Jurkat, Clone E6-1 (cell line): ENCODE results near the gene MIF4GD. TPM values are rescaled to one million over a fixed set of nuclear protein-coding genes. Genes with fewer than 3 reads are reported as not detected.
"Not testable (repeated sequence)": the region's sequence is repeated elsewhere in the genome, so short reads cannot be mapped to it uniquely, and the experiment has no call there.

Source experiments
- DNase-seq: peaks from one replicate; pipeline ENCODE4 v3.0.0-alpha.2; 2011; ENCODE audit warnings: low read depth, low spot score
- H3K4me3 ChIP-seq: 2 replicates; pipeline ENCODE4 v1.5.1; 2011; ENCODE audit warnings: mild to moderate bottlenecking, low read length, control low read depth, moderate library complexity
- polyA plus RNA-seq: library from polyadenylated mRNA; unstranded; fragments of >200 nt; gene quantifications from one replicate; pipeline ENCODE4 v1.2.1, GENCODE V29; 2012; ENCODE audit warnings: missing spikeins; ENCODE audit not compliant: insufficient read length, insufficient read depth

MIF4GD gene
- polyA plus RNA-seq, result 75.8 TPM

DNA sequence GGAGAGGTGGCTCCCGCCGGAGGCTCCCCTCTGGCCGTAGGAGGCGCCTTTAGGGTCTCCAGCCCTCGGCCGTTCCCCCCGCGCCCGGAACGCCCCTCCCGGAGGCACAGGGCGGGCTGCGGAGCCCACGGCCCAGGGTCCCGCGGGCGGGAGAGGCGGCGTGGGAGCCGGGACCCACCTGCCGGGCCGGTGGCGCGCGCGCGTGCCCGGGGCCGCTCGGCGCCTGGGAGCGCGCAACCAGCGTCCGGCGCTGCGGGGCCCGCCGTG is at the start of gene MIF4GD:
Gene MIF4GD, minus strand, starts transcription at position 266 of the 267 bp plus-strand sequence. CDS start 1,036 bp downstream, outside the sequence.
- H3K4me3 ChIP-seq, result peak within 1 kb of the TSS; percentile 87
- DNase-seq, result no peak

- DNase-seq, result no peak
These were observed 49.1 kb upstream of the MIF4GD start for GRCh38 chr17:75319904-75320691.

GRCh38 chr17:75318615-75319222 is 47.7 kb upstream of the MIF4GD start:
- no peak for DNase-seq
- no peak overlapping the region for H3K4me3 ChIP-seq

More at GRCh38 chr17:75319904-75320691, 49.1 kb upstream of the MIF4GD start:
- no peak overlapping the region for H3K4me3 ChIP-seq

DNA sequence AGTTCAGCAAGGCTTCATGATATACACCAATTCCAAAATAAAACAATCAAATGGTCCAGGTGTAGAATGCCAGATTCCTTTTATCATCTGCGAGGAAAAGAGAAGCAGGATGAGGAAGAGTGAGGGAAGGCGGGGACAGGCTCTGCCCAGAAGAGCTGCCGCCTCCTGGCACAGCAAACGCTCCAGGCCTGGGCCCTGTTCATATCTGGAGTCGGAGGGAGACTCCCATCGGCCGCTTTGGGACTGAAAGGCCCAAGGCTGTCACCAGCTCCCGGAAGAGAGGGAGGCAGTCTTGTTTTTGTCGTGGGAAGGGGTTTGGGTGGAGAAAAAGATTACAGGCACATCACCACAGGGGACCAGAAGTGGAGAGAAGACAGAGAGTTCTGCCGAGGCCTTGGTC is 47.2 kb upstream of the MIF4GD start:
- H3K4me3 ChIP-seq, result no peak overlapping the region
- no peak for DNase-seq

GRCh38 chr17:75317671-75318070 is 46.6 kb upstream of the MIF4GD start:
- no peak for DNase-seq
- H3K4me3 ChIP-seq, result no peak overlapping the region

GRCh38 chr17:75316253-75316652 is 45.2 kb upstream of the MIF4GD start:
- no peak overlapping the region for H3K4me3 ChIP-seq
- no peak for DNase-seq

GRCh38 chr17:75315541-75316243 is 44.7 kb upstream of the MIF4GD start:
- DNase-seq, result no peak
- H3K4me3 ChIP-seq, result no peak overlapping the region

- H3K4me3 ChIP-seq, result no peak overlapping the region
- no peak for DNase-seq
These were observed 43.0 kb upstream of the MIF4GD start for GRCh38 chr17:75313941-75314551.

GRCh38 chr17:75308732-75309629 is 38.0 kb upstream of the MIF4GD start:
- H3K4me3 ChIP-seq, result no peak overlapping the region
- no peak for DNase-seq

DNA sequence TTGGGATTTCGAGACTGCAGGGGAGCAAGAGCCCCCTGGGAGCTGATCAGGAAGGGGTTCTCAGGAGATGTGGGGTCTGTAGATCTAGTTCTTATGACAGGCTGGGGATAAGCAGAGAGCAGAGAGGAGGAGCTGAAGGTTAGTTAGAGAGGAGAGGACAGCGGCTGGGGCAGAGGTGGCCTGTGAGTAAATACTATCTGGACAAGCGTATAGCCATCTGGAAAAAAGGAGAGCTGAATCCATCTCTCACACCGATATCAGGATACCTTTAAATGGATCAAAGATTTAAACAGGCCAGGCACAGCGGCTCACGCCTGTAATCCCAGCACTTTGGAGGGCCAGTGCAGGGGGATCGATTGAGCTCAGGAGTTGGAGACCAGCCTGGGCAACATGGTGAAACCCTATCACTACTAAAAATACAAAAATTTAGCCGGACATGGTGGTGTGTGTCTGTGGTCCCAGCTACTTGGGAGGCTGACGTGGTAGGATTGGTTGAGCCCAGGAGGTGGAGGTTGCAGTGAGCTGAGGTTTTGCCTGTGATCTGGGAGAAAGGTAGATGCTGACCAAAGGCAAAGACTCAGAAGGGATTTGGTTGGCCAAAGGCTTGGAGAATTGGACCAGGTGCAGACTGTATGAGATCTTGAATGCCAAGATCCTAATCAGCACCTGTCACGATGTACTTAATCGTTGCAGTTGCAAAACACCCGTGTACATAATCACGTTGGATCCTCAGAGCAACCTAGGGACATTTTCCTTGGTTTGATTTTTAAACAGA is 37.1 kb upstream of the MIF4GD start:
- DNase-seq, result no peak
- no peak overlapping the region for H3K4me3 ChIP-seq

GRCh38 chr17:75301502-75302206 is 30.6 kb upstream of the MIF4GD start:
- DNase-seq, result no peak

DNA sequence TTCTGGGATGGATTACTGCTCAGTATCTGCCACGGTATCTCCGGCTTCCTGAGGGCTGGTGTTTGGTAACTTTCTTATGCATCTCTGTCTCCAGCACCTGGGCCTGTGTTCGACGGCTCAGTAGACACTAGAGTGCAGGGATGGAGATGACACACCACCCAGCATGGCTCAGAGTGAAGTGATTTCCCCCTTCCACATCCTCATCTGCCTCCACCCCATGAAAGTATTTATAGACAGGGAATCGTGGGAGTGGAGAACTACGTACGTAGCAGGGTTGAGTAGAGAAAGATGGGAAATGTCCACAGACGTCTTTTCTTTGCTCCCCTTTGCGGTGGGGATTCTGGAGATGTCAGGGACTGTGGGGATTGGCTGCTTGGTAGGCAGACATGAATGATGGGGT is 30.0 kb upstream of the MIF4GD start:
- H3K4me3 ChIP-seq, result no peak overlapping the region
- no peak for DNase-seq

More at GRCh38 chr17:75301502-75302206, 30.6 kb upstream of the MIF4GD start:
- H3K4me3 ChIP-seq, result no peak overlapping the region

- no peak overlapping the region for H3K4me3 ChIP-seq
- no peak for DNase-seq
These were observed 29.2 kb upstream of the MIF4GD start for GRCh38 chr17:75300280-75300679.

- H3K4me3 ChIP-seq, result no peak overlapping the region
- no peak for DNase-seq
These were observed 24.4 kb upstream of the MIF4GD start for GRCh38 chr17:75295201-75296158.

DNA sequence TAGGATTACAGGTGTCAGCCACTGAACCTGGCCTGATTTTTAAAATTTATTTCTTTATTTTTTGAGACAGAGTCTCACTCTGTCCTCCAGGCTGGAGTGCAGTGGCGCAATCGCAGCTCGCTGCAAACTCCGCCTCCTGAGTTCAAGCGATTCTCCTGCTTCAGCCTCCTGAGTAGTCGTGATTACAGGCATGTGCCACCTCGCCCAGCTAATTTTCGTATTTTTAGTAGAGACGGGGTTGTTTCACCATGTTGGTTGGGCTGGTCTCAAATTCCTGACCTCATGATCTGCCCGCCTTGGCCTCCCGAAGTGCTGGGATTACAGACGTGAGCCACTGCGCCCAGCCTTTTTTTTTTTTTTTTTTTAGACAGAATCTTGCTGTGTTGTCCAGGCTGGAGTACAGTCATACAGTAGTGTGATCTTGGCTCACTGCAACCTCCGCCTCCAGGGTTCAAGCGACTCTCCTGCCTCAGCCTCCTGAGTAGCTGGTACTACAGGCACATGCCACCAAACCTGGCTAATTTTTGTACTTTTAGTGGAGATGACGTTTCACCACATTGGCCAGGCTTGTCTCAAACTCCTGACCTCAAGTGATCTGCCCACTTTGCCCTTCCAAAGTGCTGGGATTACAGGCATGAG is 21.9 kb upstream of the MIF4GD start:
- H3K4me3 ChIP-seq, DNase-seq: not testable (repeated sequence)

DNA sequence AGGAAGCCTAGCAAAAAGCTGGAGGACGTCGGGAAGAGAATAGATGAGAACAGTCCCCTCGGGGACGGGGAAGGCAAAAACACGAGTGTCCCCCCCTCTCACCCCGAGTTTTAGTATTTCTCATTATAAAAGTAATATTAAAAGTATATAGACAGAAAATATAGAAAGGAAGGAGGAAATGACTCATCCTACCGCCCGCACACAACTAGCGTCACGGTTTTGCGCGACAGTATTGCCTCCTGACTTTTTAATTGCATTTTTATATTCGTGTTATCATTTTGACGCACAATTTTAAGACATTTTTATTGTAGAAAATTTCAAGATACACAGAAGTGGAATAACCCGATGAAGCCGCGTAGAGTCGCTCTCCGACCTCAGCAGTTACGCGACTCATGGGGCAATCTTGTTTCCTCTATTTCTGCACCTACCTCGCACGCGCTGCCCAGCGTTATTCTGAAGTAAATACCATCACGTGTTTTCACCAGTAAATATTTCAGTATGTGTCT is 18.9 kb upstream of the MIF4GD start:
- peak overlapping the region; percentile 93 for H3K4me3 ChIP-seq
- DNase-seq, result peak; percentile 55
